IPS-18c (cell line): ENCODE results near the gene UGT1A1.
"Not testable (repeated sequence)": the region's sequence is repeated elsewhere in the genome, so short reads cannot be mapped to it uniquely, and the experiment has no call there.

ENCODE experiments used
- H3K4me3 ChIP-seq: 2 replicates; pipeline ENCODE4 v1.7.0; 2013; ENCODE audit warnings: low read depth, mild to moderate bottlenecking, low read length, moderate library complexity; ENCODE audit not compliant: insufficient read depth
- H3K9me3 ChIP-seq: one replicate; pipeline ENCODE4 v1.6.1; 2013; ENCODE audit warnings: mild to moderate bottlenecking, low read length, moderate library complexity; ENCODE audit not compliant: control insufficient read depth, insufficient read depth

The UGT1A1 gene

DNA sequence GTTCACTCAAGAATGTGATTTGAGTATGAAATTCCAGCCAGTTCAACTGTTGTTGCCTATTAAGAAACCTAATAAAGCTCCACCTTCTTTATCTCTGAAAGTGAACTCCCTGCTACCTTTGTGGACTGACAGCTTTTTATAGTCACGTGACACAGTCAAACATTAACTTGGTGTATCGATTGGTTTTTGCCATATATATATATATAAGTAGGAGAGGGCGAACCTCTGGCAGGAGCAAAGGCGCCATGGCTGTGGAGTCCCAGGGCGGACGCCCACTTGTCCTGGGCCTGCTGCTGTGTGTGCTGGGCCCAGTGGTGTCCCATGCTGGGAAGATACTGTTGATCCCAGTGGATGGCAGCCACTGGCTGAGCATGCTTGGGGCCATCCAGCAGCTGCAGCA lies at the start of gene UGT1A1:
Gene UGT1A1 (plus strand): TSS at position 228 of the 400 bp plus-strand sequence. CDS start 18 bp downstream, at position 246.
- no peaks in the 10 kb centered on the region for H3K9me3 ChIP-seq
- no peak within 1 kb of the TSS for H3K4me3 ChIP-seq

DNA sequence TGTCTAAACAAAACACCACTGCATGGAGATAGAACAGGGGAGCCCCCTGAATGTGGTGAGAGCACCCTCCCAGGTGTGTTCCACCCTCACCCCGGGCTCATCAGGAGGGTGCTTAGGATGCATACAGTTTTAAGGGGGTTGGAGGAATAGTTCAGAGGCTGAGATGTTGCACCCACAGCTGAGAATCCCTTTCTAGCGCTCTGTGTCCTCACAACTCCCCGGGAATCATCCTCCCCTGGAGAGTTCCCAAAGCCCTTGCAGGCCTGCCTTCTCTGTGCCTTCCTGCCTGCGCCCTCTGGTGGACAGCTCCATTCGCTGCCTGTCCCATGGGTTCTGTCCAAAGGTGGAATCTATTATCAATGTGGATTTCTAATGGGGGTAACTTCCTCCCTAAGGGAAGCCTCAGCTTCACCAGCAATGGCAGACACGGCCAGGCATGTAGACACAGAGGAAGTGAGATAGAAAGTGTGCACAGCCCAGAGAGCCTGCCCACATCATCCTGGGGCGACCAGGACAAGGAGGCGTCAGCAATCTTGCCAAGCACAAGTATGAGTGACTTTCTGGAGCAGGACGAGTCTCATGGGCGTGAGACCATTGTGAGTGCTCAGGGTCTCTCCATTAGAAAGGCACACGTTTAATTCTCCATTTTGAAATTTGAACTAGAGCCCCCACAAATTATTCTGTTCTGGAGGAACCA lies 48.6 kb upstream of the UGT1A1 start:
- H3K4me3 ChIP-seq, result no peak overlapping the region
- H3K9me3 ChIP-seq, result peaks cover 2% of the 10 kb centered on the region

DNA sequence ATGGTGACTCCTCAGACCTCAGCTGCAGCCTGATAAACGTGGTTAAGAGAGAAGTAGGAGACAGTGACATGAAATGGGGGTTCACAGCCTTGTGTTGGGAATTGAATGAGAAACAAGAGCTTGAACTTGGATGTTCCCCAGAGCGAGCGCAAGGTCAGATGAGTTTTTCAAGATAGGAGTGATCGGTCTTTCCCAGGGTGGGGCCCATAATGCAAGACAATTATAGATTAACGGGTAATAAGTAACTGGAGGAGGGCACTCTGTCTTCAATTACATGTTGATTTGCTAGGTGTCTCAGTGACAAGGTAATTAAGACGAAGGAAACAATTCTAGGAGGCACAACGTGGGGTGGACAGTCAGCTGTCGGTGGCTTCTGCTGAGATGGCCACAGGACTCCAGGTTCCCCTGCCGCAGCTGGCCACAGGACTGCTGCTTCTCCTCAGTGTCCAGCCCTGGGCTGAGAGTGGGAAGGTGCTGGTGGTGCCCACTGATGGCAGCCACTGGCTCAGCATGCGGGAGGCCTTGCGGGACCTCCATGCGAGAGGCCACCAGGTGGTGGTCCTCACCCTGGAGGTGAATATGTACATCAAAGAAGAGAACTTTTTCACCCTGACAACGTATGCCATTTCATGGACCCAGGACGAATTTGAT lies 47.3 kb upstream of the UGT1A1 start, which contains the start of gene UGT1A5:
Gene UGT1A5 (plus strand): TSS at position 297 of the 651 bp plus-strand sequence. CDS start 85 bp downstream, at position 382.
- Histone ChIP-seq H3K9me3 (peaks cover 2% of the 10 kb centered on the region), H3K4me3 (no peak within 1 kb of the TSS)

DNA sequence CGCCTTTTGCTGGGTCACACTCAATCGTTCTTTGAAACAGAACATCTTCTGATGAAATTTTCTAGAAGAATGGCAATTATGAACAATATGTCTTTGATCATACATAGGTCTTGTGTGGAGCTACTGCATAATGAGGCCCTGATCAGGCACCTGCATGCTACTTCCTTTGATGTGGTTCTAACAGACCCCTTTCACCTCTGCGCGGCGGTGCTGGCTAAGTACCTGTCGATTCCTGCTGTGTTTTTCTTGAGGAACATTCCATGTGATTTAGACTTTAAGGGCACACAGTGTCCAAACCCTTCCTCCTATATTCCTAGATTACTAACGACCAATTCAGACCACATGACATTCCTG lies 46.8 kb upstream of the UGT1A1 start:
- peaks cover 2% of the 10 kb centered on the region for H3K9me3 ChIP-seq

DNA sequence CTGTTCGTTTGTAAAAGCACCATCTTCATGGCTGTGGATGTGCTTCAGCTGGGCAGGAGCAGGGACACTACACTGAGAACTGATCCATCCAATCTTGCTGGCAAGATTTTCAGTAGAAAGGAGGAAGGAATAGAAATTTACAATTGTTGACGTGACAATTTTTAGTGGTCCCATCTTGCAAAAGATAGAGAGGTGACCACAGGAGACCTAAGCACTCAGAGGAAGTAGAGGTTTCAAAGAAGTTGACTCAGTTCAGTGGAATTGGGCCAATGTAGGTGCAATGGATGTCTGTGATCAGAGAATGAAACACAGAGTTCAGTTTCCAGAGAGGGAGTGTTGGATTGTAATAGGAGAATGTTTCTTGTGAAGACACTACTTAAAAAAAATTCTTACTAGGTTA lies 45.9 kb upstream of the UGT1A1 start:
- Histone ChIP-seq H3K4me3 (no peak overlapping the region), H3K9me3 (peaks cover 2% of the 10 kb centered on the region)

More for the DNA sequence above, 46.8 kb upstream of the UGT1A1 start:
- no peak overlapping the region for H3K4me3 ChIP-seq

DNA sequence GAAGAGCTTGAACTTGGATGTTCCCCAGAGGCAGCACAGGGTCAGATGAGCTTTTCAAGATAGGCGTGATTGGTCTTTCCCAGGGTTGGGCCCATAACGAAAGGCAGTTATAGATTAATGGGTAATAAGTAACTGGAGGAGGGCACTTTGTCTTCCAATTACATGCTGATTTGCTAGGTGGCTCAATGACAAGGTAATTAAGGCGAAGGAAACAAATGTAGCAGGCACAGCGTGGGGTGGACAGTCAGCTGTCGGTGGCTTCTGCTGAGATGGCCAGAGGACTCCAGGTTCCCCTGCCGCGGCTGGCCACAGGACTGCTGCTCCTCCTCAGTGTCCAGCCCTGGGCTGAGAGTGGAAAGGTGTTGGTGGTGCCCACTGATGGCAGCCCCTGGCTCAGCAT lies 41.5 kb upstream of the UGT1A1 start, which contains the start of gene UGT1A4:
Gene UGT1A4 (plus strand): TSS at position 185 of the 400 bp plus-strand sequence. CDS start 85 bp downstream, at position 270.
- H3K9me3 ChIP-seq, result no peaks in the 10 kb centered on the region
- no peak within 1 kb of the TSS for H3K4me3 ChIP-seq

DNA sequence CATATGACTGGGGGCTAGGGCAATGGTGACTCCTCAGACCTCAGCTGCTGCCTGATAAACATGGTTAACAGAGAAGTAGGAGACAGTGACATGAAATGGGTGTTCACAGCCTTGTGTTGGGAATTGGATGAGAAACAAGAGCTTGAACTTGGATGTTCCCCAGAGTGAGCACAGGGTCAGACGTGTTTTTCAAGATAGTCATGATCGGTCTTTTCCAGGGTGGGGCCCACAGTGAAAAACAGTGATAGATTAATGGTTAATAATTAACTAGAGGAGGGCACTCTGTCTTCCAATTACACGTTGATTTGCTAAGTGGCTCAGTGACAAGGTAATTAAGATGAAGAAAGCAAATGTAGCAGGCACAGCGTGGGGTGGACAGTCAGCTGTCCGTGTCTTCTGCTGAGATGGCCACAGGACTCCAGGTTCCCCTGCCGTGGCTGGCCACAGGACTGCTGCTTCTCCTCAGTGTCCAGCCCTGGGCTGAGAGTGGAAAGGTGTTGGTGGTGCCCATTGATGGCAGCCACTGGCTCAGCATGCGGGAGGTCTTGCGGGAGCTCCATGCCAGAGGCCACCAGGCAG lies 31.3 kb upstream of the UGT1A1 start, which contains the start of gene UGT1A3:
Gene UGT1A3 (plus strand): TSS at position 320 of the 579 bp plus-strand sequence. CDS start 85 bp downstream, at position 405.
- H3K9me3 ChIP-seq, result peaks cover 4% of the 10 kb centered on the region
- H3K4me3 ChIP-seq, result no peak within 1 kb of the TSS

DNA sequence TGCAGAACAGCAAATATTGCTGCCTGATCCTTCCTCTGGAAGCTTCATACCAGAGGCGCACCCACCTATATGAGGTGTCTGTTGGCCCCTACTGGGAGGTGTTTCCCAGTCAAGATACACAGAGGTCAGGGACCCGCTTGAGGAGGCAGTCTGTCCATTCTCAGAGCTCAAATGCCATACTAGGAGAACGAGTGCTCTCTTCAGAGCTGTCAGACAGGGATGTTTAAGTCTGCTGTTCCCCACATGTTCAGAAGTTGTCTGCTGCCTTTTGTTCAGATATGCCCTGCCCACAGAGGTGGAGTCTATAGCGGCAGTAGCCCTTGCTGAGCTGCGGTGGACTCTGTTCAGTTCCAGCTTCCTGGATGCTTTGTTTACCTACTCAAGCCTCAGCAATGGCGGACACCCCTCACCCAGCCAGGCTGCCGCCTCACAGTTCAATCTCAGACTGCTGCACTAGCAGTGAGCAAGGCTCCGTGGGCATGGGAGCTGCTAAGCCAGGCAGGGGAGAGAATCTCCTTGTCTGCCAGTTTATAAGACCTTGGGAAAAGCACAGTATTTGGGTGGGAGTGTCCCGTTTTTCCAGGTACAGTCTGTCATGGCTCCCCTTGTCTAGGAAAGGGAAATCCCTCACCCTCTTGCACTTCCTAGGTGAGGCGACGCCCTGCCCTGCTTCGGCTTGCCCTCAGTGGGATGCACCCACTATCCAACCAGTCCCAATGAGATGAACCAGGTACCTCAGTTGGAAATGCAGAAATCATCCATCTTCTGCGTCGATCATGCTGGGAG lies 23.0 kb upstream of the UGT1A1 start:
- not testable (repeated sequence) for H3K9me3 ChIP-seq, H3K4me3 ChIP-seq

DNA sequence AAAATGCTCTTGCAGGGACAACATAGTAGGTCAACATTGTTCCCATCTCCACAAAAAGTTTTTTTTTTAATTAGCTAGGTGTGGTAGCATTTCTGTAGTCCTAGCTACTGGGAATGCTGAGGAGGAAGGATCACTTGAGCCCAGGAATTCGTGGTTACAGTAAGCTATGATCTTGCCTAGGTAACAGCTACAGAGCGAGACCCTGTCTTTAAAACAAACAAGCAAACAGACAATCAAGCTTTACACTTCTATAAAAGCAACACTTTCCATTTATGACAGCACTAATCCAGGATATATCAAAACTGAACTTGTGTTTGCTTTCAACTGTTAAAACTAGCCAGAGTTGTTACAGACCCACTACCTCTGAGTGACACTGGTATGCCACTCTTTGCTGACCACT lies 19.2 kb upstream of the UGT1A1 start:
- Histone ChIP-seq H3K9me3 (peaks cover 2% of the 10 kb centered on the region), H3K4me3 (no peak overlapping the region)

DNA sequence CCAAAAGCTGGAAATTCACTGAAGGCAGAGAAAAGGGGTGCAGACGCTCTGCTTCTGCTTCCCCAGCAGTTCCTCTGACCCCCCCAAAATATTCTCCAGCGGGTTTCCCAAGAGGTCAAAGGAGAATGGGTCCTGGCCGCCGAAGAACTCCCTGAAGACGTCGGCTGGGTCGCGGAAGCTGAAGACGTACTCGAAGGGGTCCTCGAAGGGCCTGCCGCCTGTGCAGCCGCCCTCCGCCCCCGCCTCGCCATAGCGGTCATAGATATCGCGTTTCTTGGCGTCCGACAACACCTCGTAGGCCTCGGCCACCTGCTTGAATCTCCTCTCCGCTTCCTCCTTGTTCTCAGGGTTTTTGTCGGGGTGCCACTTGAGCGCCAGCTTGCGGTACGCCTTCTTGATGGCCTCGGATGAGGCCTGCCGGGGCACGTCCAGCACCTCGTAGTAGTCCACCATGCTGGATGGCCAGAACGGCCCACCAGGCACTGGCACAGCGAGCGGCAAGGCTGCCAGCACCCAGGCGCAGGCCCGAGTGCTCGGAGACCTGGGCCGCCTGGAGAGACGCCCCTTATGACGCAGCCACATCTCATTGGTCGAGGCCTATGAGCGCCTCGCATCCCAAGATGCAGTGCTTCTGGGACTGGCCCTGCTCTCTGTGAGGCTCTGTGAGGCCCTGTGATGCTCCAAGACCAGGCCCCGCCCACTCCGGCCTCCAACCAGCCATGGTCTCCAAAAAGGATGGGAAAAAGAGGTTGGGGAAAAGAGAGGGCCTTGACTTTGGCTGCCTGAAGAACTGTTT lies 16.4 kb upstream of the UGT1A1 start:
- H3K4me3 ChIP-seq, result no peak overlapping the region

DNA sequence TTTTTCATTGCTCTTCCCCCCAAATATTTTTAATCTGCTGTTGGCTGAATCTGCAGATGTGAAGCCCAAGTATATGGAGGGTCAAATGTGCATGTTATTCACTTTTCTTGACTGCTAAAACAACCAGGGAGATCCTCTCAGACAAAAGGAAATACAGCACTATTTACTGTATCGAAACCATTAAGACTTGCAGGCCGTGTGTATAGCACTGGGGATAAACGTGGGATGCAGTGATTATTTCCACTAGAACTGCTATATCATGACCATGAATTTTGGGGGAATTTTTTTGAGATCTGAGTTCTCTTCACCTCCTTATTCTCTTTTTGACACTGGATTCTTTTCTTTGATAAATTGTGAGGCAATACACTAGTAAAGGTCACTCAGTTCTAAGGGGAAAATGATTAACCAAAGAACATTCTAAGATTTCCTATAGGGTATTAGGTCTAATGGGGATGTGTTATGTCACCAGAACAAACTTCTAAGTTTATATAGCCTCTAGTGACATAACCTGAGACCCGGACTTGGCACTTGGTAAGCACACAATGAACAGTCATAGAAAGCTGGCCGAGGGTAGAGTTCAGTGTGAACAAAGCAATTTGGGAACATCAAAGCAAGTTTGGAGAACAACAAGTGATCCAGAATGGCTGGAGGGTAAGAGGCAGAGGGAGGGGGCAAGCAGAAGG lies 14.9 kb upstream of the UGT1A1 start:
- Histone ChIP-seq H3K4me3 (no peak overlapping the region), H3K9me3 (peaks cover 2% of the 10 kb centered on the region)

More for the DNA sequence above, 16.4 kb upstream of the UGT1A1 start:
- H3K9me3 ChIP-seq, result peaks cover 2% of the 10 kb centered on the region

DNA sequence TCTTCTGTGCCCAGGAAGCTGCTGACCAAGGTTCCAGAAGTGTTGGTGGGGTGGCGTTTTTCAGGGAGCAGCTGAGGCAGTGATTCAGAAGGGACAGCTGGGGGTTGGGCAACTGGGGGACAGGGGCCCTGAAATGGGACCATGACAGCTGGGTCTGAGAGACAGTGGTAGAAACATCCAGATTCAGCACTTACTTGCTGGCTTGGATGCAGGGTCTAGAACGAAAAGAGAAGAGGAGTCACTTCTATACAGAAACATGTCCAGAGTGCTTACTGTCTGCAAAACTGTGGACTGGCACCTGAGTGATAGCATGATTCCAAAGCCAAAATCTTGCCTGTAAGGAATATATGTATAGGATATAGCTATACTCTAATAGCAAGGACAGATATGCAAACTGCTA lies 14.2 kb upstream of the UGT1A1 start:
- H3K9me3 ChIP-seq, H3K4me3 ChIP-seq: not testable (repeated sequence)

DNA sequence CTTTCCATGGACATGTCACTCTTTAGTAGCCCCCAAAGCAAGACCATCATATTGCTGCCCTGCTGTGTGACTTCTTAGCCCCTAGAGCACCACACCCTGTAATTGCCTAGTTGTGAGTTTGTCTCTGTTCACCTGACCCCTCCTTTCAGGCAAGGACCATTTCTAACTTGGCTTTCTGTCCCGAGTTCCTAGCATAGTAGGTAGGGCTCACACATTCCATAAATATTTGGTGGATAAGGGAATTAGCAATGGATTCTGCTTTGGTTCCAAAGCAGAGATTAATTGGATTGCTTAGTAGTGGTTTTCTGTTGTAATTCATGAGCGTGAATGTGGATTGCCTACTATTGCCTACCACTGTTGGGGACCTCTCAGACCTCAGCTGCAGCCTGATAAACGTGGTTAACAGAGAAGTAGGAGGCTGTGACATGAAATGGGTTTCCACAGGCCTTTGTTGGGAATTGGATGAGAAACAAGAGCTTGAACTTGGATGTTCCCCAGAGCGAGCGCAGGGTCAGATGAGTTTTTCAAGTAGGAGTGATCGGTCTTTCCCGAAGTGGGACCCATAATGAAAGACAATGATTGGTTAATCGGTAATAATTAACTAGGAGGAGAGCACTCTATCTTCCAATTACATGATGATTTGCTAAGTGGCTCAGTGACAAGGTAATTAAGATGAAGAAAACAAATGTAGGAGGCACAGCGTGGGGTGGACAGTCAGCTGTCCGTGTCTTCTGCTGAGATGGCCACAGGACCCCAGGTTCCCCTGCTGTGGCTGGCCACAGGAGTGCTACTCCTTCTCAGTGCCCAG lies 13.4 kb upstream of the UGT1A1 start:
- Histone ChIP-seq H3K4me3 (no peak overlapping the region), H3K9me3 (peaks cover 6% of the 10 kb centered on the region)

DNA sequence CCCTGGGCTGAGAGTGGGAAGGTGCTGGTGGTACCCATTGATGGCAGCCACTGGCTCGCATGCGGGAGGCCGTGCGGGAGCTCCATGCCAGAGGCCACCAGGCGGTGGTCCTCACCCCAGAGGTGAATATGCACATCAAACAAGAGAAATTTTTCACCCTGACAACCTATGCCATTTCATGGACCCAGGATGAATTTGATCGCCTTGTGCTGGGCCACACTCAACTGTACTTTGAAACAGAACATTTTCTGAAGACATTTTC lies 12.9 kb upstream of the UGT1A1 start:
- Histone ChIP-seq H3K4me3 (no peak overlapping the region), H3K9me3 (peaks cover 4% of the 10 kb centered on the region)

DNA sequence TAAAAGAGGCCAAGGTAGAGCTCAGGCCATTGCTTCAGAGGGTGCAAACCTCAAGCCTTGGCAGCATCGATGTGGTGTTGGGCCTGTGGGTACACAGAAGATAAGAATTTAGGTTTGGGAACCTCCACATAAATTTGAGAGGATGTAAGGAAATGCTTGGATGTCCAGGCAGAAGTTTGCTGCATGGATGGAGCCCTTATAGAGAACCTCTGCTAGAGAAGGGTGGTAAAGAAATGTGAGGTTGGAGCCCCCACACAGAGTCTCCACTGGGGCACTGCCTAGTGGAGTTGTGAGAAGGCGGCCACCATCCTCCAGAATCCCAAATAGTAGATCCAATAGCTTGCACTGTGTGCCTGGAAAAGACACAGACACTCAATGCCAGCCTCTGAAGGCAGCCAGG lies 9.4 kb upstream of the UGT1A1 start:
- H3K4me3 ChIP-seq, H3K9me3 ChIP-seq: not testable (repeated sequence)
